Measurements from ENCODE around the gene SLC34A2.

- TF ChIP-seq CTCF (IDR thresholded peaks at IDR 0.05) (no peak), E2F1 (CRISPR knock-in tag; IDR thresholded peaks at IDR 0.05) (no peak), ZNF281 (CRISPR knock-in tag; IDR thresholded peaks at IDR 0.05) (no peak), TCF7 (CRISPR knock-in tag; IDR thresholded peaks at IDR 0.05; ENCODE audit: low read depth) (no peak), AR (CRISPR knock-in tag; IDR thresholded peaks at IDR 0.05) (no peak), USF2 (CRISPR knock-in tag; IDR thresholded peaks at IDR 0.05) (no peak), NR3C1 (CRISPR knock-in tag; conservative IDR thresholded peaks at IDR 0.05; ENCODE audit: low read depth) (no peak), NFYB (CRISPR knock-in tag; conservative IDR thresholded peaks at IDR 0.05; ENCODE audit: low read depth) (no peak), SP1 (CRISPR knock-in tag; conservative IDR thresholded peaks at IDR 0.05) (no peak), MLX (CRISPR knock-in tag; IDR thresholded peaks at IDR 0.05) (no peak), CBFB (CRISPR knock-in tag; IDR thresholded peaks at IDR 0.05; ENCODE audit: low read depth) (no peak), ZMAT4 (CRISPR knock-in tag; IDR thresholded peaks at IDR 0.05) (no peak)
Observed at GRCh38 chr4:25710637-25711036, 55.0 kb downstream of the SLC34A2 start.

Measured in WTC11 (cell line).